Activated naive CD8-positive, alpha-beta T cell treated with anti-CD3 and anti-CD28 coated beads, Interleukin-2, amount 10 ng/mL, durations not matched to agents 7 days and 5 days (primary cell): ENCODE results near the gene ZNF18. TPM values are rescaled to one million over a fixed set of nuclear protein-coding genes. Genes with fewer than 3 reads are reported as not detected.

ENCODE experiments used
- ATAC-seq: fragments of 150-1000 bp; cut with Tn5 transposase; one replicate; pipeline ENCODE4 v1.10.0; 2021; ENCODE audit warnings: low read depth, moderate library complexity
- POLR2A ChIA-PET: fragments of 350-600 bp; sonication (Branson Sonifier 250); formaldehyde crosslinking; loops from one replicate; lab custom pipeline; 2021; ENCODE audit warnings: antibody characterized with exemption; lab: Charles Lee
- DNase-seq: peaks from one replicate; pipeline ENCODE4 v3.0.0; 2021
- H3K27ac Mint-ChIP-seq: one replicate; pipeline ENCODE4 v1.8.0; 2022; ENCODE audit warnings: mild to moderate bottlenecking, mixed read lengths
- H3K27me3 Mint-ChIP-seq: one replicate; pipeline ENCODE4 v1.8.0; 2022; ENCODE audit warnings: mild to moderate bottlenecking, moderate library complexity, mixed read lengths
- H3K36me3 Mint-ChIP-seq: one replicate; pipeline ENCODE4 v1.8.0; 2021; ENCODE audit warnings: mild to moderate bottlenecking, mixed read lengths
- H3K4me1 Mint-ChIP-seq: one replicate; pipeline ENCODE4 v1.8.0; 2021; ENCODE audit warnings: mixed read lengths
- H3K4me3 Mint-ChIP-seq: one replicate; pipeline ENCODE4 v1.8.0; 2022; ENCODE audit warnings: mild to moderate bottlenecking, moderate library complexity, mixed read lengths
- H3K9me3 Mint-ChIP-seq: one replicate; pipeline ENCODE4 v1.8.0; 2021; ENCODE audit warnings: mixed read lengths
- total RNA-seq, 2 experiments: library from RNA; stranded (reverse); gene quantifications; one replicate each; pipeline ENCODE4 v1.2.3, GENCODE V29; 2021

The ZNF18 gene
- total RNA-seq: 10 to 100 TPM; 16.3 to 18.1 TPM

- POLR2A ChIA-PET: interaction anchor here (0.5 to 5.8 kb wide), 32 partner anchors 9 to 1297 kb away, joined by 3 to 179 read pairs (median 4); partner anchors contain the start of genes ELAC2 and MAP2K4
- H3K9me3 Mint-ChIP-seq: no peaks in the 10 kb centered on the region
- peaks cover 4% of the 10 kb centered on the region for H3K27me3 Mint-ChIP-seq
- ATAC-seq (peak; percentile 98), DNase-seq (peak; percentile 96)
- H3K4me3 Mint-ChIP-seq: peak within 1 kb of the TSS; percentile 100
- H3K27ac Mint-ChIP-seq: peak within 1 kb of the TSS; percentile 99
- peaks cover 18% of the 10 kb centered on the region for H3K4me1 Mint-ChIP-seq
- H3K36me3 Mint-ChIP-seq: peaks cover 17% of the 10 kb centered on the region
Observed at GRCh38 chr17:11997147-11997971, at the start of gene ZNF18. Gene ZNF18, minus strand, starts transcription at chr17:11997475. Its CDS starts 4,646 bp downstream, at chr17:11992829.

DNA sequence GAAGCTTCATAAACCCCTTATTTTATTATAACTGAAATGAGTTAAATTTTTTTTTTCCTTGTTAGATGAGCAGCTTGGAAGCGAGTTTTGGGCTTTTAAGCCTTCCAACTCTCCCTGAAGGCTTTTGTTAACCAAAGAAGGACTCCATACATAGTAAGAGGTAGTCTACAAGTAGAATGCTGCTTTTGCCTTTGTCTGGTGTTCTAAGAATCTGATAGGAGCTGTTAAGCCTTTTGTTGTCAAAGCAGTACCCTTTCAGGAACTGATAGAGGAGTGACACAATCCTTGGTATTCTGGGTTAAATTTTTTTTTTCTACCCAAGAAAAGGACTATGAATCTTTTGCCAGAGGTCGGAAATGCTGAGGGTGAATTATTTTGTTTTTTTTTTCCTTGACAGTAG, 49.5 kb upstream of the ZNF18 start:
- no peak for DNase-seq
- POLR2A ChIA-PET: interaction anchor here (1.0 to 1.8 kb wide), 2 partner anchors 50 kb away, joined by 3 to 8 read pairs; partner anchors contain the start of gene ZNF18
- Mint-ChIP-seq H3K4me1 (peaks cover 46% of the 10 kb centered on the region), H3K27ac (no peak overlapping the region), H3K9me3 (no peaks in the 10 kb centered on the region), H3K36me3 (peaks cover 23% of the 10 kb centered on the region), H3K27me3 (no peaks in the 10 kb centered on the region), H3K4me3 (no peak overlapping the region)
- no peak for ATAC-seq

GRCh38 chr17:12043702-12044101, 46.4 kb upstream of the ZNF18 start:
- Mint-ChIP-seq H3K4me3 (no peak overlapping the region), H3K27ac (no peak overlapping the region), H3K4me1 (peaks cover 42% of the 10 kb centered on the region), H3K27me3 (no peaks in the 10 kb centered on the region), H3K9me3 (no peaks in the 10 kb centered on the region), H3K36me3 (peaks cover 31% of the 10 kb centered on the region)
- ATAC-seq (no peak), DNase-seq (no peak)
- POLR2A ChIA-PET: interaction anchor here (1.3 kb wide), 1 partner anchor 46 kb away, joined by 4 read pairs; the partner anchor contains the start of gene ZNF18

DNA sequence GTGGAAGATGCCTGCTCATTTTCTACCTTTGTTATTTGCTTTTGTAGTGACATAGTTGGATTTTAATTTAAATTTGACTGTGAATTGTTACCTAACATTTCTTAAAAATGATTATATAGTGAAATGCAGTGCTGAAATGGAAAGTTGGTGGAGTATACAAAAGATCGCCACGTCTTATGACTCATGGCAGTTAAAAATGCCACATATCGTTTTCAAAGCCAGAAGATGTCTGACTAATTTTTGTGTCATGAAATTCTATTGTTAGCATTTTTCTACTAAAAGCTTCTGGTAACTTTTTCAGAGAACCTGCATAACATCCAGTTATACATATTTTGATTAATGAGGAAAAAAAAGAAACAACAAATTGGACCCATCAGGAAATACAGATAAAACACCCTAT, 44.0 kb upstream of the ZNF18 start:
- Mint-ChIP-seq H3K27me3 (no peaks in the 10 kb centered on the region), H3K27ac (no peak overlapping the region), H3K4me3 (no peak overlapping the region)

GRCh38 chr17:12040478-12040877, 43.2 kb upstream of the ZNF18 start:
- H3K9me3 Mint-ChIP-seq: no peaks in the 10 kb centered on the region
- POLR2A ChIA-PET: no interaction called here
- no peak overlapping the region for H3K27ac Mint-ChIP-seq
- no peak overlapping the region for H3K4me3 Mint-ChIP-seq
- no peak for DNase-seq
- H3K27me3 Mint-ChIP-seq: no peaks in the 10 kb centered on the region
- H3K4me1 Mint-ChIP-seq: peaks cover 23% of the 10 kb centered on the region
- H3K36me3 Mint-ChIP-seq: peaks cover 36% of the 10 kb centered on the region
- no peak for ATAC-seq

More for the DNA sequence above, 44.0 kb upstream of the ZNF18 start:
- no peak for DNase-seq
- ATAC-seq: no peak
- Mint-ChIP-seq H3K4me1 (peaks cover 30% of the 10 kb centered on the region), H3K36me3 (peaks cover 38% of the 10 kb centered on the region), H3K9me3 (no peaks in the 10 kb centered on the region)
- POLR2A ChIA-PET: no interaction called here

DNA sequence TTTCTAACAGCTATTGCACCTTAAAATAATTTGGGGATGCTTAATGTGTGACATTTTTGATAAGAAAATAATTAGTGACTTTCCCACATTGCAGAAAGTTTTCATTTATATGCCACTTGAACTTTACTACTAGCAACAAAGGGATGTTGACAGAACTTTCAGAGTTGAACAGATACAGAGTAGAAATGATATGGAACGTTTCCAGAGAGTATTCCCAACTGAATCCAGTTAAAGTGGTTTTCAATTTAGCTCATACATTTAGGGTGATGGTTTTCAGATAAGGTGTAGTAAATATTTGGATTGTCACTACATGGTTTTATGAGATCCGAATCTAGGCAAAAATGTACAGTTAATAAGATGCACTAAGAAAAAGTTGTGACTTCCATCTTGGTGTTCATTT, 40.7 kb upstream of the ZNF18 start:
- ATAC-seq (no peak), DNase-seq (no peak)
- POLR2A ChIA-PET: interaction anchor here (1.4 kb wide), 1 partner anchor 17 kb away, joined by 4 read pairs; the partner anchor contains the start of gene MAP2K4
- Mint-ChIP-seq H3K4me1 (peaks cover 16% of the 10 kb centered on the region), H3K9me3 (no peaks in the 10 kb centered on the region), H3K36me3 (peaks cover 41% of the 10 kb centered on the region), H3K4me3 (no peak overlapping the region), H3K27ac (no peak overlapping the region), H3K27me3 (no peaks in the 10 kb centered on the region)

GRCh38 chr17:12035673-12036072, 38.4 kb upstream of the ZNF18 start:
- Mint-ChIP-seq H3K4me1 (peaks cover 16% of the 10 kb centered on the region), H3K4me3 (no peak overlapping the region), H3K27me3 (no peaks in the 10 kb centered on the region), H3K27ac (no peak overlapping the region), H3K36me3 (peaks cover 40% of the 10 kb centered on the region), H3K9me3 (no peaks in the 10 kb centered on the region)
- DNase-seq (no peak), ATAC-seq (no peak)
- POLR2A ChIA-PET: interaction anchor here (1.3 kb wide), 1 partner anchor 39 kb away, joined by 4 read pairs; the partner anchor contains the start of gene ZNF18

DNA sequence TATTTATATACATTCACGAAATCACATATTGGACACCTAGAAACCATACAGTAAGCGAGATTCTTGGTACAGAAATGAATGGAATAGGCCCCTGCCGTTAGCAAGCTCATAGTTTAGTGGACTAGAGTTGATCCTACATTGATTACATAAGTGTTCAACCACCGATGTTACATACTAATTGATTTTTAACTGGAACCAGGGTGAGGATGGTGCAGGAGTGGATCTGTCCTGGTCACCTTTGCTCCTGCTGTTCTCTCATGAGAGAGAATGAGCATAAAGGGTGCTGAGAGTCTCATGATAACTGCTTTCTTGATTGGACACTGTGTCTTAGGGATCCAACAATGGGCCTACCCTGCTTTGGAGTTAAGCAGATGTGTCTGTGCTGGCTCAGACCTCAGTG, 37.3 kb upstream of the ZNF18 start:
- H3K4me3 Mint-ChIP-seq: no peak overlapping the region
- no peaks in the 10 kb centered on the region for H3K27me3 Mint-ChIP-seq
- H3K36me3 Mint-ChIP-seq: peaks cover 38% of the 10 kb centered on the region
- no peaks in the 10 kb centered on the region for H3K9me3 Mint-ChIP-seq
- POLR2A ChIA-PET: no interaction called here
- peaks cover 16% of the 10 kb centered on the region for H3K4me1 Mint-ChIP-seq
- no peak for ATAC-seq
- H3K27ac Mint-ChIP-seq: no peak overlapping the region
- no peak for DNase-seq

DNA sequence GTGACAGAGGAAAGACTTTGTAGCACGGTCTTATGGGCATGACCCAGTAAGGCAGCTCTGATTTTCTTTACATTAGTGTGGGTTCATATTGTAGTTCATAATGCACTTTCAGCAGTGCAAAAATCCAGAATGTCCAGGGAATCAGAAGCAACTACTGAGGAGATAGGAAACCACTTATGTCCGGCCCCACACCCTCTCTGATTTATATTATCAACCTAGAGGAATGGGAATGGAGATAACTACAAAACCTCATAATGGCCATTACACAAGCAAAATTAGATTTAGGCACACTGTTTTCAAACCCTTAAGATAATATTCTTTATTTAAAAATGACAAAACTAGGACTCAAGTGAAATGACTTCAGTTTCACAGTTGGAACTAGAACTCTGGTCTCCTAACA, 31.3 kb upstream of the ZNF18 start:
- H3K27ac Mint-ChIP-seq: no peak overlapping the region

GRCh38 chr17:12027658-12028057, 30.4 kb upstream of the ZNF18 start:
- DNase-seq: no peak
- Mint-ChIP-seq H3K4me1 (peaks cover 52% of the 10 kb centered on the region), H3K36me3 (peaks cover 37% of the 10 kb centered on the region), H3K9me3 (no peaks in the 10 kb centered on the region), H3K27ac (no peak overlapping the region), H3K27me3 (no peaks in the 10 kb centered on the region), H3K4me3 (no peak overlapping the region)
- no peak for ATAC-seq
- POLR2A ChIA-PET: no interaction called here

More for the DNA sequence above, 31.3 kb upstream of the ZNF18 start:
- Mint-ChIP-seq H3K4me3 (no peak overlapping the region), H3K27me3 (no peaks in the 10 kb centered on the region), H3K9me3 (no peaks in the 10 kb centered on the region), H3K4me1 (peaks cover 43% of the 10 kb centered on the region), H3K36me3 (peaks cover 36% of the 10 kb centered on the region)
- ATAC-seq: no peak
- no peak for DNase-seq
- POLR2A ChIA-PET: no interaction called here

- Mint-ChIP-seq H3K9me3 (no peaks in the 10 kb centered on the region), H3K36me3 (peaks cover 27% of the 10 kb centered on the region), H3K27me3 (no peaks in the 10 kb centered on the region), H3K27ac (no peak overlapping the region), H3K4me1 (peaks cover 55% of the 10 kb centered on the region), H3K4me3 (no peak overlapping the region)
- ATAC-seq (no peak), DNase-seq (no peak)
- POLR2A ChIA-PET: interaction anchor here (8.8 kb wide), 1 partner anchor 27 kb away, joined by 179 read pairs; the partner anchor contains the start of gene ZNF18
Observed at GRCh38 chr17:12024327-12024726, 27.1 kb upstream of the ZNF18 start.

DNA sequence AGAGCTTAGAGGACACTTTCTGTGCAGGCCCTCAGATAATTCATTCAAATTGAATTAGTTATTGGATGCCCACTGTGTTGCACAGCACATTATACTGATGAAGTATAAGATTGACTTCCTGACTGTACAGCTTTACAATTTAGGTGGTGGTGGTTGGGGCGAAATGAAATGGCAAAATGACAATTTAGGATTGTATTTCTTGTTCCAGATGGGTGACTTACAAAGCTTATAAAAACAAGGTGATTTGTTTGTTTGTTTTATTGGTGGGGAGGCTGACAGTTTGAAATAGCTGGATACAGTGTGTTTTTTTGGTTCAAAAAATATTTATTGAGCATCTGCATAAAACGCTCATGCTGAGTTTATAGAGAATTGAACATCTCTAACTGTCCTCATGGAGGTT, 25.0 kb upstream of the ZNF18 start:
- Mint-ChIP-seq H3K4me3 (peak overlapping the region; percentile 83), H3K27ac (no peak overlapping the region), H3K36me3 (peaks cover 13% of the 10 kb centered on the region), H3K4me1 (peaks cover 46% of the 10 kb centered on the region), H3K9me3 (no peaks in the 10 kb centered on the region), H3K27me3 (no peaks in the 10 kb centered on the region)
- ATAC-seq (no peak), DNase-seq (no peak)
- POLR2A ChIA-PET: interaction anchor here (0.6 to 8.8 kb wide), 4 partner anchors 25 to 91 kb away, joined by 5 to 179 read pairs (median 6); partner anchors contain the start of gene ZNF18

DNA sequence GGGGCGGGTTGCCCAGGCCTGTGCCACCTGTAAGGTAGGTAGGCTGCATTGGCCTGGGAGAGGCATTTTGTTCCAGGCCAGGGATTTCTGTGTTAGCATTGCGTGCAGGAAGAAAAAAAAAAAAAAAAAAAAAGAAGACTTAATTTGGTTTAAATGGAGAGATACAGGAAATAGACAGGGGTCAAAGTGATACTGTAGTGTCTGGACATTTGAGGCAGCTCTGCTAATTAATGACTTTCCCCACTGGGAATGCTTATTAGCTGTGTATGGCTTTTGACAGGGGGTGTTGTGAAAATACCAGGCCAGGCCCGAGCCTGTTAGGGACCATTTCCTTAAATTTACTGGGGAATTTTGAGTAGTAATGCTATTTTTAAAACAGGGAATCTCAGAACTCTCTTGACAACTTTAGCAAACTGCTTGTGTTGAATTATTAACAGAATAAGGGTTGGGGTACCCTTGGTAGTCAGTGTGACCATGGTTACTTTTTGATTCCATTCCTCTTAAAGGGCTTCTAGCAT, 24.4 kb upstream of the ZNF18 start:
- H3K27ac Mint-ChIP-seq: peak overlapping the region; percentile 38
- ATAC-seq (no peak), DNase-seq (no peak)
- H3K4me3 Mint-ChIP-seq: peak overlapping the region; percentile 83
- H3K4me1 Mint-ChIP-seq: peaks cover 42% of the 10 kb centered on the region
- no peaks in the 10 kb centered on the region for H3K9me3 Mint-ChIP-seq
- H3K36me3 Mint-ChIP-seq: peaks cover 9% of the 10 kb centered on the region
- H3K27me3 Mint-ChIP-seq: no peaks in the 10 kb centered on the region
- POLR2A ChIA-PET: interaction anchor here (0.7 to 8.8 kb wide), 4 partner anchors 24 to 354 kb away, joined by 5 to 179 read pairs (median 6); partner anchors contain the start of gene ZNF18
